GM12875 (cell line): Measurements from ENCODE around the gene EFCAB11.

Source experiments
- H3K4me3 ChIP-seq: one replicate; pipeline ENCODE4 v1.5.1; 2011; ENCODE audit warnings: low read depth, low read length, control low read depth
- CTCF ChIP-seq: IDR thresholded peaks from 2 replicates; pipeline ENCODE4 v1.5.1; 2011; ENCODE audit warnings: low read depth, mild to moderate bottlenecking, control low read depth, inconsistent platforms, low read length, moderate library complexity, borderline replicate concordance; ENCODE audit not compliant: insufficient read depth

The EFCAB11 gene

GRCh38 chr14:89990218-89990617, 35.7 kb upstream of the EFCAB11 start:
- TF ChIP-seq CTCF, result no peak
- H3K4me3 ChIP-seq, result no peak overlapping the region

- TF ChIP-seq CTCF, result no peak
- no peak overlapping the region for H3K4me3 ChIP-seq
Observed at GRCh38 chr14:89988787-89989186, 34.3 kb upstream of the EFCAB11 start.

- no peak overlapping the region for H3K4me3 ChIP-seq
Observed at GRCh38 chr14:89987161-89987475, 32.6 kb upstream of the EFCAB11 start.

GRCh38 chr14:89986462-89987160, 32.1 kb upstream of the EFCAB11 start:
- no peak for TF ChIP-seq CTCF

More at GRCh38 chr14:89987161-89987475, 32.6 kb upstream of the EFCAB11 start:
- TF ChIP-seq CTCF, result no peak

GRCh38 chr14:89983375-89983774, 28.8 kb upstream of the EFCAB11 start:
- no peak overlapping the region for H3K4me3 ChIP-seq
- TF ChIP-seq CTCF, result no peak

More at GRCh38 chr14:89986462-89987160, 32.1 kb upstream of the EFCAB11 start:
- no peak overlapping the region for H3K4me3 ChIP-seq

GRCh38 chr14:89978656-89979055, 24.1 kb upstream of the EFCAB11 start:
- TF ChIP-seq CTCF, result no peak
- no peak overlapping the region for H3K4me3 ChIP-seq

- TF ChIP-seq CTCF, result no peak
- H3K4me3 ChIP-seq, result no peak overlapping the region
Observed at GRCh38 chr14:89977668-89978067, 23.1 kb upstream of the EFCAB11 start.
